Gastroesophageal sphincter (tissue), 4 donors: Measurements from ENCODE around the gene PARPBP. TPM values are rescaled to one million over a fixed set of nuclear protein-coding genes. Genes with fewer than 3 reads are reported as not detected.

Experiments used
- ATAC-seq: fragments of 150-250 bp; one replicate; pipeline ENCODE4 v1.9.1; 2016; ENCODE audit warnings: mild to moderate bottlenecking, moderate library complexity
- H3K27ac ChIP-seq, 4 donors: fragments of 200-600 bp; sonication (generic) in 3 of 4; 1 replicate in 3 of 4; 2 replicates in 1 of 4; pipeline ENCODE4 v1.5.1; 2016 to 2019
- H3K27me3 ChIP-seq: fragments of 200-600 bp; sonication (generic); one replicate; pipeline ENCODE4 v1.5.1; 2019
- H3K36me3 ChIP-seq, 2 donors: fragments of 200-600 bp; sonication (generic); one replicate each; pipeline ENCODE4 v1.5.1; 2019; ENCODE audit warnings: control low read depth in 1 of 2
- H3K4me1 ChIP-seq, 3 donors: fragments of 200-600 bp; sonication (generic); 1 replicate in 2 of 3; 2 replicates in 1 of 3; pipeline ENCODE4 v1.5.1; 2016 to 2019; ENCODE audit warnings: control low read depth in 2 of 3
- H3K4me3 ChIP-seq, 2 donors: fragments of 200-600 bp; sonication (generic); one replicate each; pipeline ENCODE4 v1.5.1; 2019; ENCODE audit warnings: mild to moderate bottlenecking in 1 of 2, moderate library complexity in 1 of 2
- H3K9me3 ChIP-seq, 3 donors: fragments of 200-600 bp; sonication (generic); one replicate each; pipeline ENCODE4 v1.5.1; 2017 to 2019; ENCODE audit warnings: control low read depth in 2 of 3
- EP300 ChIP-seq: sonication (generic); formaldehyde crosslinking; IDR thresholded peaks from one replicate; pipeline ENCODE4 v1.6.1; 2017; ENCODE audit warnings: antibody characterized with exemption, mild to moderate bottlenecking
- POLR2A ChIP-seq, 2 donors: fragments of 450-650 bp; IDR thresholded peaks; one replicate each; pipeline ENCODE4 v1.6.1; 2017; ENCODE audit warnings: antibody characterized with exemption in 2 of 2, mild to moderate bottlenecking in 2 of 2, moderate library complexity in 1 of 2
- POLR2AphosphoS5 ChIP-seq: sonication (generic); formaldehyde crosslinking; IDR thresholded peaks from one replicate; pipeline ENCODE4 v1.6.1; 2017; ENCODE audit warnings: antibody characterized with exemption
- WGBS, 2 donors: methylation state at CpG; one replicate each; pipeline ENCODE4 v1.1.5; 2018; ENCODE audit warnings: low coverage in 1 of 2; 5-methylcytosine and 5-hydroxymethylcytosine counted together
- total RNA-seq, 4 donors: library from RNA; depleted of rRNA; stranded (reverse); fragments of >200 nt; gene quantifications; one replicate each; pipeline ENCODE4 v1.1.0, GENCODE V29; 2016
- TF ChIP-seq, protein P1 (sequence below), 4 experiments: fragments of 200-600 bp in 2 of 4; fragments of 450-650 bp in 2 of 4; sonication (generic) in 1 of 4; IDR thresholded peaks; one replicate each; pipeline ENCODE4 v1.5.1; 2017 to 2019; ENCODE audit warnings: antibody characterized with exemption in 4 of 4, mild to moderate bottlenecking in 2 of 4, moderate library complexity in 2 of 4

Gene PARPBP
- total RNA-seq, 4 donors from 2014 or later = 0.93 to 1.4 (median 1.2) TPM

GRCh38 chr12:102204025-102204424 lies 84.0 kb downstream of the PARPBP start:
- ATAC-seq = no peak
- no peaks in the 10 kb centered on the region for H3K36me3 ChIP-seq
- no peaks in the 10 kb centered on the region for H3K4me1 ChIP-seq
- no peak overlapping the region for H3K4me3 ChIP-seq
- no peak overlapping the region for H3K27ac ChIP-seq
- TF ChIP-seq POLR2A (IDR thresholded peaks at IDR 0.05) (no peak), POLR2AphosphoS5 (no peak), EP300 (no peak)
- TF ChIP-seq, protein P1, sequence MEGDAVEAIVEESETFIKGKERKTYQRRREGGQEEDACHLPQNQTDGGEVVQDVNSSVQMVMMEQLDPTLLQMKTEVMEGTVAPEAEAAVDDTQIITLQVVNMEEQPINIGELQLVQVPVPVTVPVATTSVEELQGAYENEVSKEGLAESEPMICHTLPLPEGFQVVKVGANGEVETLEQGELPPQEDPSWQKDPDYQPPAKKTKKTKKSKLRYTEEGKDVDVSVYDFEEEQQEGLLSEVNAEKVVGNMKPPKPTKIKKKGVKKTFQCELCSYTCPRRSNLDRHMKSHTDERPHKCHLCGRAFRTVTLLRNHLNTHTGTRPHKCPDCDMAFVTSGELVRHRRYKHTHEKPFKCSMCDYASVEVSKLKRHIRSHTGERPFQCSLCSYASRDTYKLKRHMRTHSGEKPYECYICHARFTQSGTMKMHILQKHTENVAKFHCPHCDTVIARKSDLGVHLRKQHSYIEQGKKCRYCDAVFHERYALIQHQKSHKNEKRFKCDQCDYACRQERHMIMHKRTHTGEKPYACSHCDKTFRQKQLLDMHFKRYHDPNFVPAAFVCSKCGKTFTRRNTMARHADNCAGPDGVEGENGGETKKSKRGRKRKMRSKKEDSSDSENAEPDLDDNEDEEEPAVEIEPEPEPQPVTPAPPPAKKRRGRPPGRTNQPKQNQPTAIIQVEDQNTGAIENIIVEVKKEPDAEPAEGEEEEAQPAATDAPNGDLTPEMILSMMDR (IDR thresholded peaks at IDR 0.05) = no peak
- 100% methylated on average over 1 to 2 of the region's 2 CpGs for WGBS, 2 donors
- no peaks in the 10 kb centered on the region for H3K27me3 ChIP-seq
- peaks cover 0 to 17% (median 0%) of the 10 kb centered on the region in 3 donors for H3K9me3 ChIP-seq

DNA sequence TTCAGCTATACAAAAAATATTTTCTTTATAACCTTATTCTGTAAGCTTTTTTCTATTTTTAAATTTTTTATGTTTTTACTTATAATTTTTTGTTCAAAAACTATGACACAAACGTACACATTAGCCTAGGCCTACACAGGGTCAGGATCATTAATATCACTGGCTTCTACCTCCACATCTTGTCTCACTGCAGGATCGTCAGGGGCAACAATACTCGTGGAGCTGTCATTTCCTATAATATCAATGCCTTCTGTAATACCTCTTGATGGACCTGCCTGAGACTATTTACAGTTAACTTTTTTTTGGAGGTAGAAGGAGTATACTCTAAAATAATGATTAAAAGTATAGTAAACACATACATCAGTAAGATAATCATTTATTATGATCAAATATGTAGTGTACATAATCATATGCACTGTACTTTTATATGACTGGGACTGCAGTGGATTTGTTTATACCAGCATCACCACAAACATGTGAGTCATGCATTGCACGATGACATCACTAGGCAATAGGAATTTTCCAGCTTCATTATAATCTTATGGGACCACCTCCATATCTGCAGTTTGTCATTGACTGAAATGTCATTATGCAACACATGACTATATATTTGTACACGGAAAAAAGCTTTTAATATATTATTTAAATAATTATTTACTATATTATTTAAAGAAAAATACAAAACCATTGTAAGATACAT lies 96.2 kb downstream of the PARPBP start:
- no peak for ATAC-seq
- Histone ChIP-seq H3K9me3 (no peaks in the 10 kb centered on the region), H3K27me3 (no peaks in the 10 kb centered on the region), H3K27ac (no peak overlapping the region), H3K4me1 (no peaks in the 10 kb centered on the region), H3K4me3 (no peak overlapping the region), H3K36me3 (no peaks in the 10 kb centered on the region)
- TF ChIP-seq EP300 (no peak), POLR2AphosphoS5 (no peak), POLR2A (IDR thresholded peaks at IDR 0.05) (no peak)
- TF ChIP-seq, protein P1 (IDR thresholded peaks at IDR 0.05) = no peak
- WGBS, 2 donors = 77 to 84% methylated on average over 3 to 5 of the region's 5 CpGs

GRCh38 chr12:102220736-102221135 lies 100.8 kb downstream of the PARPBP start:
- no peaks in the 10 kb centered on the region for H3K9me3 ChIP-seq
- no peak for ATAC-seq
- H3K4me1 ChIP-seq = no peaks in the 10 kb centered on the region
- H3K27me3 ChIP-seq = no peaks in the 10 kb centered on the region
- H3K36me3 ChIP-seq = no peaks in the 10 kb centered on the region
- TF ChIP-seq POLR2AphosphoS5 (no peak), EP300 (no peak), POLR2A (IDR thresholded peaks at IDR 0.05) (no peak)
- TF ChIP-seq, protein P1 (IDR thresholded peaks at IDR 0.05) = no peak
- H3K4me3 ChIP-seq = no peak overlapping the region
- no peak overlapping the region for H3K27ac ChIP-seq

- TF ChIP-seq POLR2A (IDR thresholded peaks at IDR 0.05) (no peak), EP300 (no peak), POLR2AphosphoS5 (no peak)
- TF ChIP-seq, protein P1 (IDR thresholded peaks at IDR 0.05) = no peak
- H3K9me3 ChIP-seq = no peaks in the 10 kb centered on the region
- H3K4me1 ChIP-seq = no peaks in the 10 kb centered on the region
- no peaks in the 10 kb centered on the region for H3K27me3 ChIP-seq
- WGBS, 2 donors = 38 to 69% methylated on average over 5 of the region's 5 CpGs
- no peak overlapping the region for H3K4me3 ChIP-seq
- no peak overlapping the region for H3K27ac ChIP-seq
- no peaks in the 10 kb centered on the region for H3K36me3 ChIP-seq
- no peak for ATAC-seq
Measured at GRCh38 chr12:102227954-102228353, 108.0 kb downstream of the PARPBP start.

GRCh38 chr12:102232036-102232435 lies 112.1 kb downstream of the PARPBP start:
- ATAC-seq = no peak
- TF ChIP-seq EP300 (no peak), POLR2AphosphoS5 (no peak), POLR2A (IDR thresholded peaks at IDR 0.05) (no peak)
- TF ChIP-seq, protein P1 (IDR thresholded peaks at IDR 0.05) = no peak
- no peaks in the 10 kb centered on the region for H3K9me3 ChIP-seq
- no peaks in the 10 kb centered on the region for H3K27me3 ChIP-seq
- no peaks in the 10 kb centered on the region for H3K36me3 ChIP-seq
- no peak overlapping the region for H3K4me3 ChIP-seq
- no peaks in the 10 kb centered on the region for H3K4me1 ChIP-seq
- H3K27ac ChIP-seq = no peak overlapping the region
